Cardiac fibroblast (primary cell): ENCODE measurements around the gene ZNF830.
"Not testable (repeated sequence)": the region's sequence is repeated elsewhere in the genome, so short reads cannot be mapped to it uniquely, and the experiment has no call there.

Source experiments
- DNase-seq, 2 donors: peaks; one replicate each; pipeline versions ENCODE4 v3.0.0 to v3.0.0-alpha.2; 2010; ENCODE audit warnings: low read depth in 2 of 2
- H3K4me3 ChIP-seq, 2 donors: replicated peaks in 1 of 2; 1 replicate in 1 of 2; 2 replicates in 1 of 2; pipeline ENCODE4 v1.5.1; 2011; ENCODE audit warnings: low read depth in 2 of 2, low read length in 2 of 2, mild to moderate bottlenecking in 2 of 2, moderate library complexity in 1 of 2
- CTCF ChIP-seq: IDR thresholded peaks from one replicate; pipeline ENCODE4 v1.5.1; 2011; ENCODE audit warnings: low read depth, mild to moderate bottlenecking, low read length, inconsistent platforms

Gene ZNF830

DNA sequence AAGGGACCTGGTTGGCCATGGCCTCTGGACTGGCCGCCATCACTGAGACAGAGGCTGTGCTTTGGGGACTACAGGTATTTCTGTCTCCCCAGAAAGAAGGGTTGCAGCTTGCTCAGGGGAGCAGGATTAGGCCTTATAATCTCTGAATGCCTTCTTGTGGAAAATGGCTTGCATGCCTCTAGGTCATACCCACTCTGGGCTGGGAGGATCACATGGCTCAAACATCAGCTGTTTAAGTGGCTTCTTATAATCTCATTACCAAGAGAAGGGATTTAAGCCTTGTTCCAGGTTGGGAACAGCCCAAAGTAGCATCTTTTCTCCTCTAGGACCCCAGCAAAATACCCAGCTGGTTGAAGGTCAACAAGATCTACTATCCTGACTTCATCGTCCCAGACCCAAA is 38.1 kb downstream of the ZNF830 start:
- no peak for DNase-seq
- no peak overlapping the region for H3K4me3 ChIP-seq
- no peak for TF ChIP-seq CTCF

DNA sequence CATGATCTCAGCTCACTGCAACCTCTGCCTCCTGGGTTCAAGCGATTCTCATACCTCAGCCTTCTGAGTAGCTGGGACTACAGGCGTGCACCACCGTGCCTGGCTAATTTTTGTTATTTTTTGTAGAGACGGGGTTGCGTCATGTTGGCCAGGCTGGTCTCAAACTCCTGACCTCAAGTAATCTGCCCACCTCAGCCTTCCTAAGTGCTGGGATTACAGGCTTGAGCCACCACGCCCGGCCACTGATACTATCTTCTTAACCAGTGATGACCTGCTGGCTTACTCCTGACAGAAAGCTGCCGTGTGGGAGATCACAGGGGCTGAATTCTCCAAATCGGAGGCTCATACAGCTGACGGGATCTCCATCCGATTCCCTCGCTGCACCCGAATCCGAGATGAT is 39.6 kb downstream of the ZNF830 start:
- DNase-seq, H3K4me3 ChIP-seq: not testable (repeated sequence)

DNA sequence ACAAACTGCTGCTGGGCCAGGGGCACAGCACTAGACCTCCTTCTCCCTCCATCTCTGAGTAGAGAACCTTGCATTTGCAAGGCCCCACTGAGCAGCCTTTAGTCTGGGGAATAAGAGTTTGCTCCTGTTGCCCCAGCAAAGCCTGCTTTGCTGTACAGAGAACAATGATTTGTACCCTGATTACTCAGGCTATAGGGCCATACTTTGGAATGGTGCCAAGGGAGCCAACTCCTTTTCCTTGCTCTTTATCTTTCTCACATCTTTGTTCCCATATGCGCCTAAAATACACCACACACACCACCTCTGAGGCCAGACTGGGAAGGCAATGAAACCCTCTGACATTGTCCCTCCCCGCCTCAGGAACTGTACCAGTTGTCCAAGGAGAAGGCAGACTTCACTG is 40.2 kb downstream of the ZNF830 start:
- no peak overlapping the region for H3K4me3 ChIP-seq
- DNase-seq: peak in 1 of 2 donors; percentile 27
- no peak for TF ChIP-seq CTCF

- TF ChIP-seq CTCF: no peak
- peak; percentile 30 to 66 for DNase-seq
- no peak overlapping the region for H3K4me3 ChIP-seq
Measured at GRCh38 chr17:35002876-35003551, 41.7 kb downstream of the ZNF830 start.

- no peak for DNase-seq
- H3K4me3 ChIP-seq: no peak overlapping the region
- no peak for TF ChIP-seq CTCF
Measured at GRCh38 chr17:35003778-35004177, 42.4 kb downstream of the ZNF830 start.

DNA sequence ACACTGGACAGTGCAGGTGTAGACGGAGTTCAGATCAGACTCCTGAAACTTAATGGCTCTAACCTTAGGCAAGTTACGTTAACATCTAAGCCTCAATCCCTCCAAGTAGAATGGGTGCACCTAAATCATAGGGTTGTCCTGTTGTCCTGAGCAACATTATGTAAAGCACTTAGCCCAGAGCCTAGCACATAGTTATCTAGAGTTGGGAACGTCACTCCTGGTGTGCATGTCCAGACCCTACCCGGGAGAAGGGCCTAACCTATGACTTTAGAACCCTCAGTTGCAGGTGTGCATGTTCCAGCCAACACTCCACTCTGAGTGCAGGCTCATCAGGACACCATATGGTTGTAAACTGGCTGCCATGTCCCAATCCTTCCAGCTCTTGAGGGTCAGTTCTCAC is 45.0 kb downstream of the ZNF830 start:
- no peak for DNase-seq
- no peak for TF ChIP-seq CTCF
- H3K4me3 ChIP-seq: no peak overlapping the region

GRCh38 chr17:35006961-35007360 is 45.6 kb downstream of the ZNF830 start:
- TF ChIP-seq CTCF: no peak
- no peak for DNase-seq
- no peak overlapping the region for H3K4me3 ChIP-seq
